T-helper 2 cell treated with Interferon-gamma antibody and Interleukin-4, amounts not matched to agents 5 μg/mL and 100 μg/mL, for 36 hours (primary cell): ENCODE data around the gene POLD2.

ENCODE experiments used
- DNase-seq: peaks from one replicate; pipeline ENCODE4 v3.0.0; 2021; ENCODE audit warnings: low spot score
- H3K27ac Mint-ChIP-seq: one replicate; pipeline ENCODE4 v1.8.0; 2021; ENCODE audit warnings: mild to moderate bottlenecking, mixed read lengths
- H3K27me3 Mint-ChIP-seq: one replicate; pipeline ENCODE4 v1.8.0; 2021; ENCODE audit warnings: low read depth, mixed read lengths
- H3K36me3 Mint-ChIP-seq: one replicate; pipeline ENCODE4 v1.8.0; 2021; ENCODE audit warnings: low read depth, mixed read lengths
- H3K4me1 Mint-ChIP-seq: one replicate; pipeline ENCODE4 v1.8.0; 2021; ENCODE audit warnings: low read depth, mixed read lengths
- H3K4me3 Mint-ChIP-seq: one replicate; pipeline ENCODE4 v1.8.0; 2022; ENCODE audit warnings: mild to moderate bottlenecking, moderate library complexity, mixed read lengths
- H3K9me3 Mint-ChIP-seq: one replicate; pipeline ENCODE4 v1.8.0; 2021; ENCODE audit warnings: mixed read lengths

Gene POLD2

GRCh38 chr7:44148166-44148565 lies 24.8 kb upstream of the POLD2 start:
- H3K4me3 Mint-ChIP-seq, result no peak overlapping the region
- H3K27ac Mint-ChIP-seq, result no peak overlapping the region

GRCh38 chr7:44147026-44147991 lies 24.0 kb upstream of the POLD2 start:
- peaks cover 16% of the 10 kb centered on the region for H3K27me3 Mint-ChIP-seq
- H3K27ac Mint-ChIP-seq, result no peak overlapping the region
- no peak for DNase-seq
- H3K4me3 Mint-ChIP-seq, result no peak overlapping the region
- peaks cover 2% of the 10 kb centered on the region for H3K4me1 Mint-ChIP-seq
- no peaks in the 10 kb centered on the region for H3K36me3 Mint-ChIP-seq
- H3K9me3 Mint-ChIP-seq, result no peaks in the 10 kb centered on the region

More at GRCh38 chr7:44148166-44148565, 24.8 kb upstream of the POLD2 start:
- no peaks in the 10 kb centered on the region for H3K9me3 Mint-ChIP-seq
- H3K27me3 Mint-ChIP-seq, result peaks cover 16% of the 10 kb centered on the region
- H3K36me3 Mint-ChIP-seq, result no peaks in the 10 kb centered on the region
- no peak for DNase-seq
- H3K4me1 Mint-ChIP-seq, result peaks cover 2% of the 10 kb centered on the region

- Mint-ChIP-seq H3K36me3 (no peaks in the 10 kb centered on the region), H3K27ac (no peak overlapping the region), H3K27me3 (peaks cover 16% of the 10 kb centered on the region), H3K9me3 (no peaks in the 10 kb centered on the region), H3K4me3 (peak overlapping the region; percentile 74), H3K4me1 (peaks cover 2% of the 10 kb centered on the region)
- DNase-seq, result peak; percentile 65
Measured at GRCh38 chr7:44145969-44146911, 22.9 kb upstream of the POLD2 start.

GRCh38 chr7:44145479-44145968 lies 22.2 kb upstream of the POLD2 start:
- Mint-ChIP-seq H3K9me3 (no peaks in the 10 kb centered on the region), H3K27me3 (peaks cover 16% of the 10 kb centered on the region), H3K4me1 (peaks cover 2% of the 10 kb centered on the region), H3K27ac (peak overlapping the region; percentile 77), H3K4me3 (peak overlapping the region; percentile 74), H3K36me3 (no peaks in the 10 kb centered on the region)
- peak; percentile 40 for DNase-seq

- Mint-ChIP-seq H3K4me3 (peak overlapping the region; percentile 74), H3K27me3 (peaks cover 16% of the 10 kb centered on the region), H3K9me3 (no peaks in the 10 kb centered on the region), H3K27ac (no peak overlapping the region), H3K36me3 (no peaks in the 10 kb centered on the region), H3K4me1 (peaks cover 2% of the 10 kb centered on the region)
- DNase-seq, result no peak
Measured at GRCh38 chr7:44144968-44145478, 21.7 kb upstream of the POLD2 start.

- H3K9me3 Mint-ChIP-seq, result no peaks in the 10 kb centered on the region
- no peaks in the 10 kb centered on the region for H3K36me3 Mint-ChIP-seq
- no peak for DNase-seq
- peaks cover 16% of the 10 kb centered on the region for H3K27me3 Mint-ChIP-seq
- H3K27ac Mint-ChIP-seq, result no peak overlapping the region
- H3K4me3 Mint-ChIP-seq, result no peak overlapping the region
- H3K4me1 Mint-ChIP-seq, result peaks cover 2% of the 10 kb centered on the region
Measured at GRCh38 chr7:44144426-44144967, 21.1 kb upstream of the POLD2 start.

GRCh38 chr7:44143646-44144250 lies 20.4 kb upstream of the POLD2 start:
- Mint-ChIP-seq H3K4me3 (no peak overlapping the region), H3K4me1 (peaks cover 2% of the 10 kb centered on the region), H3K36me3 (no peaks in the 10 kb centered on the region), H3K9me3 (no peaks in the 10 kb centered on the region), H3K27ac (no peak overlapping the region), H3K27me3 (peaks cover 16% of the 10 kb centered on the region)
- DNase-seq, result no peak

GRCh38 chr7:44142028-44142427 lies 18.7 kb upstream of the POLD2 start:
- H3K4me3 Mint-ChIP-seq, result no peak overlapping the region
- no peaks in the 10 kb centered on the region for H3K9me3 Mint-ChIP-seq
- no peak for DNase-seq
- no peak overlapping the region for H3K27ac Mint-ChIP-seq
- H3K4me1 Mint-ChIP-seq, result peaks cover 6% of the 10 kb centered on the region
- H3K36me3 Mint-ChIP-seq, result no peaks in the 10 kb centered on the region
- H3K27me3 Mint-ChIP-seq, result peaks cover 17% of the 10 kb centered on the region

- Mint-ChIP-seq H3K4me1 (peaks cover 6% of the 10 kb centered on the region), H3K4me3 (no peak within 1 kb of the TSS), H3K36me3 (no peaks in the 10 kb centered on the region), H3K27ac (no peak within 1 kb of the TSS), H3K27me3 (peaks cover 15% of the 10 kb centered on the region), H3K9me3 (no peaks in the 10 kb centered on the region)
- no peak for DNase-seq
Measured at GRCh38 chr7:44141221-44141850, 18.0 kb upstream of the POLD2 start, which contains the start of gene MYL7. Gene MYL7, minus strand, starts transcription at chr7:44141332. Its CDS starts 27 bp downstream, at chr7:44141305.

- Mint-ChIP-seq H3K36me3 (no peaks in the 10 kb centered on the region), H3K9me3 (no peaks in the 10 kb centered on the region)
Measured at GRCh38 chr7:44140341-44140740, 17.0 kb upstream of the POLD2 start.

GRCh38 chr7:44139311-44140010 lies 16.1 kb upstream of the POLD2 start:
- Mint-ChIP-seq H3K27me3 (peaks cover 9% of the 10 kb centered on the region), H3K9me3 (no peaks in the 10 kb centered on the region), H3K4me1 (peaks cover 3% of the 10 kb centered on the region), H3K27ac (no peak overlapping the region), H3K4me3 (no peak overlapping the region), H3K36me3 (no peaks in the 10 kb centered on the region)
- no peak for DNase-seq

More at GRCh38 chr7:44140341-44140740, 17.0 kb upstream of the POLD2 start:
- Mint-ChIP-seq H3K27ac (no peak overlapping the region), H3K4me1 (peaks cover 3% of the 10 kb centered on the region), H3K4me3 (no peak overlapping the region), H3K27me3 (peaks cover 14% of the 10 kb centered on the region)
- no peak for DNase-seq

- Mint-ChIP-seq H3K4me3 (no peak overlapping the region), H3K4me1 (peaks cover 3% of the 10 kb centered on the region), H3K27me3 (peaks cover 5% of the 10 kb centered on the region), H3K36me3 (no peaks in the 10 kb centered on the region), H3K9me3 (no peaks in the 10 kb centered on the region), H3K27ac (no peak overlapping the region)
- DNase-seq, result no peak
Measured at GRCh38 chr7:44138698-44139097, 15.3 kb upstream of the POLD2 start.
